ENCODE measurements around the gene POTEB3. TPM values are rescaled to one million over a fixed set of nuclear protein-coding genes. Genes with fewer than 3 reads are reported as not detected.
"Not testable (repeated sequence)": the region's sequence is repeated elsewhere in the genome, so short reads cannot be mapped to it uniquely, and the experiment has no call there.

Gene POTEB3
- total and polyA plus RNA-seq, 2 donors (not counting 1 experiment from before 2014, with no cell fraction given) = not detected

DNA sequence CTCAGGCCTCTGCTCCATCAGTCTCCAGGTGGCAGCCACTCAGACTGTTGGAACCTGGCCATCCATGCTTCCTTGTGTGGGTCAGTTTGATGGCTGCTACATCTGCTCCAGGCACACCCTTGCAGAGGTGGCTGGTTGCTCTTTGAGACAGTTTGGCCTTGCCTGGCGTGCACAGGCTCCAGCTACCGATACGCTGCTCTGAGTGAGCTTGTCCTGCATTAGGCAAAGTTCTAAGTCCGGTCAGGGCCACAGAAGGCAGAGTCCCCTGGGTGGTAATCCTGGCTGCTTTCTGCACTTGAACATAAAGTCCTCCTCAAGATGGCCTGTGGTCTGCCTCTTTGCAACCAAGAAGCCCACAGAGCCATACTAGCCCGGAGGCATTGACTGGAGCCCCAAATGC, 41.8 kb downstream of the POTEB3 start:
- not testable (repeated sequence) for H3K27me3 ChIP-seq (ENCODE audit: control insufficient read depth, insufficient read depth, low read length); H3K4me3 ChIP-seq (replicated peaks in 1 of 4; ENCODE audit: control extremely low read depth in 1 of 4, insufficient read depth in 1 of 4, low read depth in 3 of 4, low read length in 4 of 4); H3K9ac ChIP-seq (ENCODE audit: insufficient read depth, low read length); H3K4me1 ChIP-seq (ENCODE audit: control insufficient read depth, extremely low read depth, insufficient read depth, low read length); H3K36me3 ChIP-seq (ENCODE audit: control insufficient read depth, insufficient read depth, low read length); DNase-seq (ENCODE audit: low read depth in 2 of 2); H3K9me3 ChIP-seq (ENCODE audit: control insufficient read depth, insufficient read depth, low read depth, low read length); H2AFZ ChIP-seq (ENCODE audit: low read length); H4K20me1 ChIP-seq (ENCODE audit: control insufficient read depth, extremely low read depth, insufficient read depth, low read length); H3K79me2 ChIP-seq (ENCODE audit: control insufficient read depth, insufficient read depth, low read length); H3K27ac ChIP-seq (ENCODE audit: insufficient read depth, low read length); H3K4me2 ChIP-seq (ENCODE audit: extremely low read depth, insufficient read depth, low read length)

DNA sequence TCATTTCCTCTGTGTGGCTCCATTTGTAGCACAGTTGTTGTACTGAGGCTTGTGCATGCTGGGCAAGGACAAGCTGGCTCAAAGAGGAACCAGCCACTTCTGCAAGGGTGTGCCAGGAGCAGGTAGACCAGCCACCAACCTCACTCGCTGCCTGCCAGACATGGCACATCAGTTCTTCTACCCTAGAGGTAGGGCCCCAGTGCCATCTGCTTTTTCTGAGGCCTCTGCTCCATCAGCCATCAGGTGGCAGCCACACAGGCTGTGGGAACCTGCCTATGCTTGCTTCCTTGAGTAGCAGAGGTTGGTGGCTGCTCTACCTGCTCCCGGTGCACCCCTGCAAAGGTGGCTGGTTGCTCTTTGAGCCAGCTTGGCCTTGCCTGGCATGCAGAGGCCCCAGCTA, 42.6 kb downstream of the POTEB3 start:
- H3K27me3 ChIP-seq (ENCODE audit: control insufficient read depth, insufficient read depth, low read length); H3K9me3 ChIP-seq (ENCODE audit: control insufficient read depth, insufficient read depth, low read depth, low read length); H3K4me1 ChIP-seq (ENCODE audit: control insufficient read depth, extremely low read depth, insufficient read depth, low read length): not testable (repeated sequence)

DNA sequence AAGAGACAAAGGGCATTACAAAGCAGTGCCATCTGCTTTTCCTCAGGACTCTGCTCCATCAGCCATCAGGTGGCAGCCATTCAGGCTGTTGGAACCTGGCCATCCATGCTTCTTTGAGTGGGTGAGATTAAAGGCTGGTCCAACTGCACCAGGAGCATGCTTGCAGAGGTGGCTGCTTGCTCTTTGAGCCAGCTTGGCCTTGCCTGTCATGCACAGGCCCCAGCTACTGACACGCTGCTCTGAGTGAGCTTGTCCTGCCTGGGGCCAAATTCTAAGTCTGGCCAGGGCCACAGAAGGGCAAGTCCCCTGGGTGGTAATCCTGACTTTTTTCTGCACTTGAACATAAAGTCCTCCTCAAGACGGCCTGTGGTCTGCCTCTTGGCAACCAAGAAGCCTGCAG, 43.1 kb downstream of the POTEB3 start:
- H3K4me3 ChIP-seq (replicated peaks in 1 of 4; ENCODE audit: control extremely low read depth in 1 of 4, insufficient read depth in 1 of 4, low read depth in 3 of 4, low read length in 4 of 4); H2AFZ ChIP-seq (ENCODE audit: low read length); H4K20me1 ChIP-seq (ENCODE audit: control insufficient read depth, extremely low read depth, insufficient read depth, low read length); H3K36me3 ChIP-seq (ENCODE audit: control insufficient read depth, insufficient read depth, low read length); H3K9ac ChIP-seq (ENCODE audit: insufficient read depth, low read length); H3K27ac ChIP-seq (ENCODE audit: insufficient read depth, low read length); H3K27me3 ChIP-seq (ENCODE audit: control insufficient read depth, insufficient read depth, low read length); H3K79me2 ChIP-seq (ENCODE audit: control insufficient read depth, insufficient read depth, low read length); DNase-seq (ENCODE audit: low read depth in 2 of 2); H3K4me1 ChIP-seq (ENCODE audit: control insufficient read depth, extremely low read depth, insufficient read depth, low read length); H3K9me3 ChIP-seq (ENCODE audit: control insufficient read depth, insufficient read depth, low read depth, low read length); H3K4me2 ChIP-seq (ENCODE audit: extremely low read depth, insufficient read depth, low read length): not testable (repeated sequence)

More for the DNA sequence above, 42.6 kb downstream of the POTEB3 start:
- not testable (repeated sequence) for H3K27ac ChIP-seq (ENCODE audit: insufficient read depth, low read length); H3K4me3 ChIP-seq (replicated peaks in 1 of 4; ENCODE audit: control extremely low read depth in 1 of 4, insufficient read depth in 1 of 4, low read depth in 3 of 4, low read length in 4 of 4); DNase-seq (ENCODE audit: low read depth in 2 of 2); H2AFZ ChIP-seq (ENCODE audit: low read length); H4K20me1 ChIP-seq (ENCODE audit: control insufficient read depth, extremely low read depth, insufficient read depth, low read length); H3K9ac ChIP-seq (ENCODE audit: insufficient read depth, low read length); H3K36me3 ChIP-seq (ENCODE audit: control insufficient read depth, insufficient read depth, low read length); H3K79me2 ChIP-seq (ENCODE audit: control insufficient read depth, insufficient read depth, low read length); H3K4me2 ChIP-seq (ENCODE audit: extremely low read depth, insufficient read depth, low read length)

DNA sequence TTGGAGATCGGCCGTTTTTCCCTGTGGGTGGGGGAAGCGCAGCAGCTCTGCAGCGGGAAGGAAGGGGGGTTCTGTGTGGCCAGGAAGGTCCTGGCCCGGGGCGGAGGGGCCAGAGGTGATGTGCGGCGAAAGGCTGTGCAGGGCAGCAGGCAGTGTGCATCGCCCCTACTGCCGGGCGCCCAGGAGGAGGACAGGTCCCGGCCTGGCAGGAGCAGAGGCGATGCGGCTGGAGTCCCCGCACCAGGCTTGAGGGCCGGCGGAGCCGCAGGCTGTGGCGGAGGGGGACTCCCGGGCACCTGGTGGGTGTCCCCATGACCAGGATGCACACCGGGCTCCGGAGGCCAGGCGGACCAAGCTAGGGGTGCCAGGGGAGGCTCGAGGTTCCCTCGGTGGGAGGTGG, 54.3 kb downstream of the POTEB3 start:
- not testable (repeated sequence) for DNase-seq (ENCODE audit: low read depth in 2 of 2); H3K9ac ChIP-seq (ENCODE audit: insufficient read depth, low read length); H3K79me2 ChIP-seq (ENCODE audit: control insufficient read depth, insufficient read depth, low read length); H3K36me3 ChIP-seq (ENCODE audit: control insufficient read depth, insufficient read depth, low read length); H3K4me2 ChIP-seq (ENCODE audit: extremely low read depth, insufficient read depth, low read length); H4K20me1 ChIP-seq (ENCODE audit: control insufficient read depth, extremely low read depth, insufficient read depth, low read length); H2AFZ ChIP-seq (ENCODE audit: low read length); H3K4me3 ChIP-seq (replicated peaks in 1 of 4; ENCODE audit: control extremely low read depth in 1 of 4, insufficient read depth in 1 of 4, low read depth in 3 of 4, low read length in 4 of 4); H3K4me1 ChIP-seq (ENCODE audit: control insufficient read depth, extremely low read depth, insufficient read depth, low read length); H3K27me3 ChIP-seq (ENCODE audit: control insufficient read depth, insufficient read depth, low read length); H3K9me3 ChIP-seq (ENCODE audit: control insufficient read depth, insufficient read depth, low read depth, low read length); H3K27ac ChIP-seq (ENCODE audit: insufficient read depth, low read length)

GRCh38 chr15:21383866-21384485, 56.3 kb downstream of the POTEB3 start:
- not testable (repeated sequence) for DNase-seq (ENCODE audit: low read depth in 2 of 2)

GRCh38 chr15:21373682-21374081, 66.6 kb downstream of the POTEB3 start:
- H3K36me3 ChIP-seq (ENCODE audit: control insufficient read depth, insufficient read depth, low read length); DNase-seq (ENCODE audit: low read depth in 2 of 2); H3K9ac ChIP-seq (ENCODE audit: insufficient read depth, low read length): not testable (repeated sequence)

More at GRCh38 chr15:21383866-21384485, 56.3 kb downstream of the POTEB3 start:
- not testable (repeated sequence) for H3K27me3 ChIP-seq (ENCODE audit: control insufficient read depth, insufficient read depth, low read length); H3K4me1 ChIP-seq (ENCODE audit: control insufficient read depth, extremely low read depth, insufficient read depth, low read length); H3K9ac ChIP-seq (ENCODE audit: insufficient read depth, low read length); H2AFZ ChIP-seq (ENCODE audit: low read length); H3K4me2 ChIP-seq (ENCODE audit: extremely low read depth, insufficient read depth, low read length); H3K4me3 ChIP-seq (replicated peaks in 1 of 4; ENCODE audit: control extremely low read depth in 1 of 4, insufficient read depth in 1 of 4, low read depth in 3 of 4, low read length in 4 of 4); H4K20me1 ChIP-seq (ENCODE audit: control insufficient read depth, extremely low read depth, insufficient read depth, low read length); H3K79me2 ChIP-seq (ENCODE audit: control insufficient read depth, insufficient read depth, low read length); H3K27ac ChIP-seq (ENCODE audit: insufficient read depth, low read length); H3K36me3 ChIP-seq (ENCODE audit: control insufficient read depth, insufficient read depth, low read length); H3K9me3 ChIP-seq (ENCODE audit: control insufficient read depth, insufficient read depth, low read depth, low read length)

GRCh38 chr15:21369177-21369576, 71.1 kb downstream of the POTEB3 start:
- H3K4me1 ChIP-seq (ENCODE audit: control insufficient read depth, extremely low read depth, insufficient read depth, low read length); H3K27ac ChIP-seq (ENCODE audit: insufficient read depth, low read length); H3K4me2 ChIP-seq (ENCODE audit: extremely low read depth, insufficient read depth, low read length); H3K27me3 ChIP-seq (ENCODE audit: control insufficient read depth, insufficient read depth, low read length); H3K79me2 ChIP-seq (ENCODE audit: control insufficient read depth, insufficient read depth, low read length); H3K9ac ChIP-seq (ENCODE audit: insufficient read depth, low read length); H3K9me3 ChIP-seq (ENCODE audit: control insufficient read depth, insufficient read depth, low read depth, low read length); H3K4me3 ChIP-seq (replicated peaks in 1 of 4; ENCODE audit: control extremely low read depth in 1 of 4, insufficient read depth in 1 of 4, low read depth in 3 of 4, low read length in 4 of 4); DNase-seq (ENCODE audit: low read depth in 2 of 2); H3K36me3 ChIP-seq (ENCODE audit: control insufficient read depth, insufficient read depth, low read length); H2AFZ ChIP-seq (ENCODE audit: low read length); H4K20me1 ChIP-seq (ENCODE audit: control insufficient read depth, extremely low read depth, insufficient read depth, low read length): not testable (repeated sequence)

More at GRCh38 chr15:21373682-21374081, 66.6 kb downstream of the POTEB3 start:
- not testable (repeated sequence) for H4K20me1 ChIP-seq (ENCODE audit: control insufficient read depth, extremely low read depth, insufficient read depth, low read length); H3K4me1 ChIP-seq (ENCODE audit: control insufficient read depth, extremely low read depth, insufficient read depth, low read length); H3K79me2 ChIP-seq (ENCODE audit: control insufficient read depth, insufficient read depth, low read length); H3K27me3 ChIP-seq (ENCODE audit: control insufficient read depth, insufficient read depth, low read length); H3K27ac ChIP-seq (ENCODE audit: insufficient read depth, low read length); H3K4me2 ChIP-seq (ENCODE audit: extremely low read depth, insufficient read depth, low read length); H3K9me3 ChIP-seq (ENCODE audit: control insufficient read depth, insufficient read depth, low read depth, low read length); H2AFZ ChIP-seq (ENCODE audit: low read length); H3K4me3 ChIP-seq (replicated peaks in 1 of 4; ENCODE audit: control extremely low read depth in 1 of 4, insufficient read depth in 1 of 4, low read depth in 3 of 4, low read length in 4 of 4)
